GM23248 (cell line): ENCODE results near the gene SPEG.

Source experiments
- EZH2 ChIP-seq: fragments of 200-600 bp; sonication (generic); IDR thresholded peaks from 2 replicates; pipeline ENCODE4 v1.6.1; 2018; ENCODE audit warnings: antibody characterized with exemption, mild to moderate bottlenecking; ENCODE audit not compliant: insufficient read depth, poor library complexity, severe bottlenecking
- EZH2phosphoT487 ChIP-seq: fragments of 200-600 bp; sonication (generic); IDR thresholded peaks from 2 replicates; pipeline ENCODE4 v1.6.1; 2018; ENCODE audit warnings: antibody characterized with exemption, moderate library complexity, mild to moderate bottlenecking, low read depth; ENCODE audit not compliant: insufficient read depth

DNA sequence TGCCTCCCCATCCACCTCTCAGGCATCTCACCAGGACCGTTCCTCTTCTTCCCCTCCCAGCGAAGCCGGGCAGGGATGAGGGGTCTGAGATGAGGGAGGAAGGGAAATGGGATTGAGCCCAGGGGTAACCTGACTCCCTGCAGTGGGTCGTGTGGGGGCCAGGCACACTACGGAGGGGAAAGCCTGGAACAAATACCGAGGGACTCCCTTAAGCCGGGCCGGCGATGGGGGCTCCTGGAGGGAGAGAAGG lies 250 bp upstream of the SPEG start:
- TF ChIP-seq EZH2phosphoT487 (no peak), EZH2 (no peak)
